NCI-H2107 (cell line): ENCODE results near the gene FGF9.

Experiments
- DNase-seq: peaks from one replicate; lab custom pipeline; 2025; lab: John Stamatoyannopoulos, UW

FGF9 gene

GRCh38 chr13:21710163-21710562 lies 39.3 kb downstream of the FGF9 start:
- DNase-seq: no peak

DNA sequence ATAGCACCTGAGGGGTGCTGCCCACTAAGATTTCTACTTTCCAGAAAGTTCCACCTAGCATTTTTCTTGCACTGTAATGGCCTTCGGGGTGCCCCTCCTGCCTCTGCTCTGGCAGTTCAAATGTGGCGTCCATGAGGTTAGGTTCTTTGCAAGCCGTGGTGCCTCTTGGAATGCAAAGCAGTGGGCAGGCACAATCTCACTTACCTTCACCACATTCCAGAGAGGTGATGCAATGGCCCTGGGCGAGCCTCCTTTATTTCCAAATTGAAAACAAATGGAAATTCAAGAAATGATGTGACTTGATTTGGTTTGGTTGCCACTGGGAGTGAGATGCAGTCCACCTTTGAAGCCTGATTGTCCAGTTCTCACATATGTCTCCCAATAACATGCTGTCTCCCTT lies 46.9 kb downstream of the FGF9 start:
- no peak for DNase-seq

GRCh38 chr13:21719463-21719862 lies 48.6 kb downstream of the FGF9 start:
- no peak for DNase-seq

GRCh38 chr13:21723807-21724505 lies 53.1 kb downstream of the FGF9 start:
- no peak for DNase-seq

GRCh38 chr13:21730186-21730880 lies 59.5 kb downstream of the FGF9 start:
- no peak for DNase-seq

- no peak for DNase-seq
These were observed 62.8 kb downstream of the FGF9 start for GRCh38 chr13:21733475-21734263.

- no peak for DNase-seq
These were observed 64.1 kb downstream of the FGF9 start for GRCh38 chr13:21734961-21735360.

DNA sequence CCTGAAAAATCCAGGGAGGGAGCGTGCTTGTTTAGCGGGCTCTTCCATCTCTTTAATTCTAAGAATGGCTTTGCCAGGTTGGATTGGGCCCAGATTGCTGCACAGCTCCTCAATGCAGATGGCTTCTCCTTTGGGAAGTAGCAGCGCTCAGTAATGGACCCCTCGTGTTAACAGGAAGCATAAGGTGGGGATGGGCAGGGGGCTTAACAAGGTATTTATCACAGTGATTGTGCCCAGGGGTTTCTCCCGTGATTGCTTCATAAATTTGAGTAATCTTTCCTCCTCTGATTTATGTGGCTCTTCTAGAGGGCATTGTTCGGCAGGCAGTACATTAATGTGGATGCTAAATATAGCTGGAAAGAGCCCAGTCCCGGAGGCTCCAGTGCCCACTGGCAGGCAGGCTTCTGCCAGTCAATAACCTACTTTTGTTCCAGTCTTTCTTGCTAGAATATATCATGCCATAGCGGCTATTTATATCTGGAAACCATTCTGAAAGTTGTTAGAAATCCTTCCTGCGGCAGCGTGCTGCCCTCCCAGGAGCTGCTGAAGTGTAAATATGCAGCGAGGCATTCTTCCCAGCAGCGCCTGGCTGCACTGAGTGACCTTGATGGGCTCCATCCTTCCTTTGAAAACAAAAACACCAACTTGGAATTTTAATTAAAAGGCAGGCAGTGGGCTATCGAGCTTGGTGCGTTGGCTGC lies 65.0 kb downstream of the FGF9 start:
- DNase-seq: no peak

DNA sequence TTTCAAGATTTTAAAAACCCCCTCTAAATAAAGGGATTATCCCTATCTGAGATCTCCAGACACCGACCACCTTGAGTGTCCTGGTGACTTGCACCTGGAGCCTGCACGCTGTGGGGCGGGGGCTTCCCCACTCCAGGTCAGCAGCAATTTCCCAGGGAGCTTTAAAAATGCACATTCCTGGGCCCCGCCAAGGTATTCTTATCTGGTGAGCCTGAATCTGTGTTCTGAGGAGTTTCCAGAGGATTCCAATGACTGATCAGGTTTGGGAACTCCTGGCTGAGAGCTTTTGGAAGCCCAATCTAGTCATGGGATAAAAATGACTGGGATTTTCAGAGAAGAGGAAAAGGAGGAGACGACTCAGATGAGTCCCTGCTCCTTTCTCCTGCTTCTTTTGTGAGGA lies 66.1 kb downstream of the FGF9 start:
- DNase-seq: no peak

DNA sequence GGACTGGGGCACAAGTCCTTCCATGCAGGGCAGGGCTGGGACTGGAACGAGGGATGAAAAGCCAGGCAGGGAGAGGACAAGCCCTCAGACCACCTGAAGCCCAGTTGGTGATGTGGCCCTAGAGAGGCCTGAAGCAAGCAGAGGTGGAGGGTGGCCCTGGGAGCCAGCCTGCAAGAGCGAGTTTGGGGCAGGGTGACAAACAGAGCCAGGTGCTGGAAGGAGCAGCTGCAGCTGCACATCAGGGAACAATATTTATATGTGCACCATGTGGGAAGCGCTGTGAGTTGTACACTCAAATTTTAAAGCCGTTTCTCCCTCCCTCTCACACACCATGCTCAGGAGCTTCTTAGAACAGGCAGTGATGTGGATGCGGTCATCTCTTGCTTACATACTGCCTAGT lies 67.8 kb downstream of the FGF9 start:
- DNase-seq: no peak

- DNase-seq: no peak
These were observed 68.9 kb downstream of the FGF9 start for GRCh38 chr13:21739771-21740170.

GRCh38 chr13:21741396-21741979 lies 70.6 kb downstream of the FGF9 start:
- no peak for DNase-seq

- no peak for DNase-seq
These were observed 71.2 kb downstream of the FGF9 start for GRCh38 chr13:21742096-21742495.

- no peak for DNase-seq
These were observed 73.3 kb downstream of the FGF9 start for GRCh38 chr13:21744149-21744548.

DNA sequence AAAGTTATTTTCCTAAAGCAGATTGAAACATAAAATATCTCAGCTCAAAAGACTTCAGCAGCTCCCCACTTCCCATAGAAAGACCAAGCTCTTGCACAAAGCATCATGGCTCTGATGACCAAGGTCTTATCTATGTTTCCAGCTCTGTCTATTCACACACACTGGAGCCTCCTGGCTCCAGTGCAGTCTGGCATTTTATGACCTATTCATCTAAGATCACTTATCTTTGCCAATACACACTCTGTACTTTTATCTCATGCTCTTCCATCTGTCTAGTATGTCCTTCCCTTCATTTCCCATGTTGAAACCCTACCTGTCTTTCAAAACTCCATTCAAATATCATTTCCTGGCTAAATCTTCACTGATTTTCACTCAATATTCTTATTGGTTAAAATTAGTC lies 74.4 kb downstream of the FGF9 start:
- DNase-seq: no peak

DNA sequence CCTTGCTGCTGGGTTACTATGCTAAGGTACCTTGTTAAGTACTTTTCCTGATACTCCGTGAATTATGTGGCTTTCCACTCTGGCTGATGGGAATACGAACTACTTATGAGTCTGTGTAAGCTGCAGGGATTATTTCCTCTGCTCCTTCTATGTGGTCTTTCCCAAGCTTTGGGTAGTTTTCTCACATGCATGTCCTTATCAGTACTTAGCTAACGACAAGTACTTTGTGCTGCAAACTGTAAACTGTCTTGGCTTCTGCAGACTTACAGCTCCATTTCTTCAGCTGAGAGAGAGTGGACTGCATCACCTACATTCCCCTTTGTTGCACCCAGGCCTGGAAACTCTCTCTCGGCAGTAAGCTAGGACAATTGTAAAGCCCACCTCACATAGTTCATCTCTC lies 76.6 kb downstream of the FGF9 start:
- DNase-seq: no peak

DNA sequence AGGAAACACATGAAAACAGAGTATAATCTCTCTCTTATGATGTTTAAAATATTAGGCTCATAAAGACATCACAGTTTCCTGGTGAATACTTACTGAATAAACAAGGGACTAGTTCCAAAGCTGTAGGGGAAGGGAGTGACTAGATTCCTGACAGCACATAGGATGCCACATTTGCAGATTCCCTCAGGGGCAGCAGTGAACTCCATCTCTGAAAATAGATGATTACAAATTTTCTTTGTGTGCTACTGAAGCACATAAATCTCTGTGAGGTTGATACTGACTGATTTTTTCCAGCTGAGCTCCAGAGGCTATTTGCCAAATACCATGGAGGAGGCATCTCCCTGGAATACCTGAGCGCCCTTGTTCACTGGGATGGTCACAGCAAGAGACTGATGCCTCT lies 77.3 kb downstream of the FGF9 start:
- no peak for DNase-seq

- no peak for DNase-seq
These were observed 78.5 kb downstream of the FGF9 start for GRCh38 chr13:21749410-21749809.

DNA sequence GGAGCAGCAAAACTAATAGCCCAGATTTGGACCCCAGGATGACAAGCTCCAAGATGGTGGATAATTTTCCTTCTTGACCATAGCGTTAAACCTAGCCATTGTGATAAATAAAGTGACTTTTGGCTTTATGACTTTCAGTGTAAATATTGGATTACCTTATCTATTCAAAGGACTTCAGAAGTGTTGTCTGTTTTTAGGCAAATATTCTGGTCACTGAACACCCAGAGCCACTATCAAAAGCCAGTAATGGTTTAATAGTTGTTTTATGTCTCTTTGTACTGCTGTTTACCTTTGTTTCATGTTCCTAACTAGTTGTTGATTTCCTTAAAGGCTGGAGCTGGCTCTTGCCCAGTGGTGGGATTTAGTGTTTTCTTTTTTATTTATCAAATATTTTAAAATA lies 81.6 kb downstream of the FGF9 start:
- DNase-seq: no peak

DNA sequence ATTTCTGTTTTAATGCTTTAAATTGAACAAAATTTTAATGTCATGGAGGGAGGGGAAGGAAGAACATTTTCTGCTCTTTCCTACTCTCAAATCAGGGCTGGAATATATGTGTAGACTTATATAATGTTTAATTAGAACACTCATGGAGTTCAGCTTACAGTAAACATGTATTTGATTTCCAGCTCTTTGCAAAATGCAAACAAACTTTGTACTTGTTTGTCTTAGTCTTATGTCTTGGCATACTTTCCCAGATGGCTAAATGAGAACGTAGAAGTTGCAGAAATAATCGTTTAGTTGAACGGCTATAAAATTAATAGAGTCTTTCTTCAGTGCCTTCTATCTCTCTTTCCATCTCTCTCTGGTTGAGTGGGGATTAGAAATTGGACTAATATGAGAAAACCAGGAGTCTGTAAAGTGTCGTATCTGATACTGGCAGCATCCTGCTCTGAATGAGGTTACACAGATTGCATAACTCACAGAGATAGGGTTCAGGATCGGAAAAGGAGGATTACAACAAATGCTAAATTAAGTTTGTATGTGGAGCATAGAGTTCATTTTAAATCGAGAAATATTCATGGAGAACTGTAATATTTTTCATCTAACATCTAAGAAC lies 82.3 kb downstream of the FGF9 start:
- DNase-seq: no peak
